Measurements from ENCODE around the gene SPTBN1.
A peak's percentile ranks its signal among the peaks of the same experiment; 100 is the strongest.

The SPTBN1 gene

GRCh38 chr2:54455563-54456361 is at the start of gene SPTBN1:
TSS of gene SPTBN1 (plus strand) at chr2:54456327. CDS start at chr2:54526419, 70,092 bp downstream.
- H3K9ac ChIP-seq (ENCODE audit: low read depth, low read length, poor library complexity, severe bottlenecking): peak within 1 kb of the TSS; percentile 38
- no peaks in the 10 kb centered on the region for H3F3A ChIP-seq (ENCODE audit: low read depth)
- peaks cover 9% of the 10 kb centered on the region for H4K20me1 ChIP-seq (ENCODE audit: insufficient read depth, low read length, poor library complexity, severe bottlenecking)
- H3K27me3 ChIP-seq (ENCODE audit: insufficient read depth, low read length, poor library complexity, severe bottlenecking): peaks cover 62% of the 10 kb centered on the region
- no peaks in the 10 kb centered on the region for H3K9me2 ChIP-seq (replicated peaks; ENCODE audit: low read depth, low read length)
- TF ChIP-seq CTCF (conservative IDR thresholded peaks at IDR 0.05; ENCODE audit: low read length) (no peak), EZH2phosphoT487 (IDR thresholded peaks at IDR 0.05; ENCODE audit: borderline replicate concordance) (no peak)
- H2AFZ ChIP-seq (ENCODE audit: low read length): peak within 1 kb of the TSS; percentile 93
- H3K9me3 ChIP-seq (ENCODE audit: insufficient read depth, low read depth, low read length): no peaks in the 10 kb centered on the region
- peak within 1 kb of the TSS; percentile 89 for H3K4me3 ChIP-seq (ENCODE audit: low read length, poor library complexity, severe bottlenecking)
- peak within 1 kb of the TSS; percentile 97 for H3K4me2 ChIP-seq (ENCODE audit: low read depth, low read length, poor library complexity, severe bottlenecking)
- no peaks in the 10 kb centered on the region for H3K36me3 ChIP-seq (ENCODE audit: insufficient read depth, low read length)
- peaks cover 11% of the 10 kb centered on the region for H3K4me1 ChIP-seq (ENCODE audit: insufficient read depth, low read length, poor library complexity, severe bottlenecking)
- H3K79me2 ChIP-seq (ENCODE audit: insufficient read depth, low read length): peaks cover 25% of the 10 kb centered on the region; the same call in 1 of the 2 replicates

GRCh38 chr2:54407693-54408092 is 48.4 kb upstream of the SPTBN1 start:
- Histone ChIP-seq H3K27me3 (ENCODE audit: insufficient read depth, low read length, poor library complexity, severe bottlenecking) (peaks cover 82% of the 10 kb centered on the region), H4K20me1 (ENCODE audit: insufficient read depth, low read length, poor library complexity, severe bottlenecking) (no peaks in the 10 kb centered on the region)

GRCh38 chr2:54408288-54408687 is 47.8 kb upstream of the SPTBN1 start:
- Histone ChIP-seq H3K4me3 (ENCODE audit: low read length, poor library complexity, severe bottlenecking) (no peak overlapping the region), H3K36me3 (ENCODE audit: insufficient read depth, low read length) (no peaks in the 10 kb centered on the region), H3K79me2 (ENCODE audit: insufficient read depth, low read length) (no peaks in the 10 kb centered on the region), H3F3A (ENCODE audit: low read depth) (no peaks in the 10 kb centered on the region), H2AFZ (ENCODE audit: low read length) (no peak overlapping the region), H3K9ac (ENCODE audit: low read depth, low read length, poor library complexity, severe bottlenecking) (no peak overlapping the region), H4K20me1 (ENCODE audit: insufficient read depth, low read length, poor library complexity, severe bottlenecking) (no peaks in the 10 kb centered on the region), H3K9me2 (replicated peaks; ENCODE audit: low read depth, low read length) (no peaks in the 10 kb centered on the region), H3K4me1 (ENCODE audit: insufficient read depth, low read length, poor library complexity, severe bottlenecking) (peaks cover 3% of the 10 kb centered on the region), H3K27me3 (ENCODE audit: insufficient read depth, low read length, poor library complexity, severe bottlenecking) (peaks cover 76% of the 10 kb centered on the region), H3K4me2 (ENCODE audit: low read depth, low read length, poor library complexity, severe bottlenecking) (no peak overlapping the region), H3K9me3 (ENCODE audit: insufficient read depth, low read depth, low read length) (no peaks in the 10 kb centered on the region)
- no peak for TF ChIP-seq EZH2phosphoT487 (IDR thresholded peaks at IDR 0.05; ENCODE audit: borderline replicate concordance)
- no peak for TF ChIP-seq CTCF (conservative IDR thresholded peaks at IDR 0.05; ENCODE audit: low read length)

More at GRCh38 chr2:54407693-54408092, 48.4 kb upstream of the SPTBN1 start:
- no peaks in the 10 kb centered on the region for H3K9me3 ChIP-seq (ENCODE audit: insufficient read depth, low read depth, low read length)
- H3K9ac ChIP-seq (ENCODE audit: low read depth, low read length, poor library complexity, severe bottlenecking): no peak overlapping the region
- H3K9me2 ChIP-seq (replicated peaks; ENCODE audit: low read depth, low read length): no peaks in the 10 kb centered on the region
- H3K4me1 ChIP-seq (ENCODE audit: insufficient read depth, low read length, poor library complexity, severe bottlenecking): peaks cover 3% of the 10 kb centered on the region
- no peak overlapping the region for H3K4me3 ChIP-seq (ENCODE audit: low read length, poor library complexity, severe bottlenecking)
- no peaks in the 10 kb centered on the region for H3F3A ChIP-seq (ENCODE audit: low read depth)
- no peak overlapping the region for H2AFZ ChIP-seq (ENCODE audit: low read length)
- H3K79me2 ChIP-seq (ENCODE audit: insufficient read depth, low read length): no peaks in the 10 kb centered on the region
- TF ChIP-seq EZH2phosphoT487 (IDR thresholded peaks at IDR 0.05; ENCODE audit: borderline replicate concordance) (no peak), CTCF (conservative IDR thresholded peaks at IDR 0.05; ENCODE audit: low read length) (no peak)
- no peak overlapping the region for H3K4me2 ChIP-seq (ENCODE audit: low read depth, low read length, poor library complexity, severe bottlenecking)
- H3K36me3 ChIP-seq (ENCODE audit: insufficient read depth, low read length): no peaks in the 10 kb centered on the region
